IMR-90 (cell line): Measurements from ENCODE around the gene RIN1. TPM values are rescaled to one million over a fixed set of nuclear protein-coding genes. Genes with fewer than 3 reads are reported as not detected.

Experiments used
- ATAC-seq: fragments of 200-7000 bp; cut with Tn5 transposase; 2 replicates; pipeline ENCODE4 v1.9.1; 2020; ENCODE audit warnings: low read depth, mild to moderate bottlenecking, moderate library complexity
- BruUV-seq: library from RNA; stranded (reverse); fragments of 400-500 nt; replicated peaks from 2 replicates; lab custom pipeline; 2021; lab: Mats Ljungman, UMichigan
- CTCF ChIA-PET: fragments of 300-600 bp; formaldehyde crosslinking; extraction: SDS; loops from one replicate; lab custom pipeline; 2021; ENCODE audit warnings: antibody characterized with exemption; lab: Yijun Ruan, JAX
- POLR2A ChIA-PET: fragments of 300-600 bp; sonication (Branson Sonifier 250); formaldehyde crosslinking; loops from one replicate; lab custom pipeline; 2022; ENCODE audit warnings: antibody characterized with exemption; ENCODE audit not compliant: unreplicated experiment; lab: Charles Lee
- DNase-seq: peaks from one replicate; pipeline ENCODE4 v3.0.0; 2013
- H2AFZ ChIP-seq: replicated peaks from 2 replicates; pipeline ENCODE3; 2013; ENCODE audit warnings: low read length, mild to moderate bottlenecking; ENCODE audit not compliant: poor library complexity
- H2AK5ac ChIP-seq: 2 replicates; pipeline ENCODE4 v1.6.1; 2013; ENCODE audit warnings: low read depth, low read length, inconsistent platforms
- H2AK9ac ChIP-seq: replicated peaks from 2 replicates; pipeline ENCODE3; 2013; ENCODE audit warnings: mild to moderate bottlenecking, low read depth, low read length, moderate library complexity; ENCODE audit not compliant: poor library complexity
- H2BK120ac ChIP-seq: 2 replicates; pipeline ENCODE4 v1.6.1; 2013; ENCODE audit warnings: low read depth, low read length, inconsistent platforms
- H2BK15ac ChIP-seq: 3 replicates; pipeline ENCODE4 v1.6.1; 2013; ENCODE audit warnings: low read depth, low read length, inconsistent platforms
- H2BK20ac ChIP-seq: 2 replicates; pipeline ENCODE4 v1.6.1; 2013; ENCODE audit warnings: low read depth, mild to moderate bottlenecking, inconsistent platforms, low read length, moderate library complexity
- H2BK5ac ChIP-seq: 2 replicates; pipeline ENCODE4 v1.6.1; 2013; ENCODE audit warnings: mild to moderate bottlenecking, low read depth, low read length, inconsistent platforms; ENCODE audit not compliant: poor library complexity, severe bottlenecking
- H3K14ac ChIP-seq: replicated peaks from 2 replicates; pipeline ENCODE4 v1.6.1; 2013; ENCODE audit warnings: low read depth, low read length, inconsistent platforms
- H3K18ac ChIP-seq: 2 replicates; pipeline ENCODE4 v1.6.1; 2013; ENCODE audit warnings: low read depth, low read length, control low read depth
- H3K23ac ChIP-seq: 2 replicates; pipeline ENCODE4 v1.6.1; 2013; ENCODE audit warnings: low read depth, low read length, inconsistent platforms
- H3K27ac ChIP-seq: 2 replicates; pipeline ENCODE4 v1.5.1; 2013; ENCODE audit warnings: mild to moderate bottlenecking, control low read depth, low read length; ENCODE audit not compliant: insufficient read depth
- H3K27me3 ChIP-seq: 2 replicates; pipeline ENCODE4 v1.6.1; 2013; ENCODE audit warnings: low read length; ENCODE audit not compliant: control insufficient read depth, insufficient read depth
- H3K36me3 ChIP-seq: 2 replicates; pipeline ENCODE4 v1.6.1; 2013; ENCODE audit warnings: low read length, mixed read lengths; ENCODE audit not compliant: control insufficient read depth, insufficient read depth
- H3K4ac ChIP-seq: 2 replicates; pipeline ENCODE4 v1.6.1; 2013; ENCODE audit warnings: low read depth, low read length, inconsistent platforms
- H3K4me1 ChIP-seq: 2 replicates; pipeline ENCODE4 v1.6.1; 2013; ENCODE audit warnings: low read length, mixed read lengths; ENCODE audit not compliant: control insufficient read depth, insufficient read depth
- H3K4me2 ChIP-seq: 2 replicates; pipeline ENCODE4 v1.6.1; 2013; ENCODE audit warnings: low read depth, mild to moderate bottlenecking, control low read depth, low read length, moderate library complexity
- H3K4me3 ChIP-seq: 2 replicates; pipeline ENCODE4 v1.5.1; 2013; ENCODE audit warnings: low read depth, mild to moderate bottlenecking, control low read depth, low read length, moderate library complexity; ENCODE audit not compliant: insufficient read depth
- H3K56ac ChIP-seq: 2 replicates; pipeline ENCODE4 v1.6.1; 2013; ENCODE audit warnings: low read length, inconsistent platforms; ENCODE audit not compliant: insufficient read depth; ENCODE audit errors: extremely low read depth
- H3K79me1 ChIP-seq, 2 experiments: 2 replicates each; pipeline ENCODE4 v1.6.1; 2013; ENCODE audit warnings: low read length in 2 of 2, inconsistent platforms in 1 of 2, low read depth in 1 of 2
- H3K9ac ChIP-seq: 2 replicates; pipeline ENCODE4 v1.6.1; 2013; ENCODE audit warnings: low read depth, low read length, control low read depth
- H3K9me1 ChIP-seq: 2 replicates; pipeline ENCODE4 v1.6.1; 2013; ENCODE audit warnings: low read length, inconsistent platforms; ENCODE audit not compliant: insufficient read depth
- H3K9me3 ChIP-seq: 2 replicates; pipeline ENCODE4 v1.6.1; 2013; ENCODE audit warnings: low read length; ENCODE audit not compliant: control insufficient read depth, insufficient read depth
- H4K20me1 ChIP-seq: 2 replicates; pipeline ENCODE4 v1.6.1; 2013; ENCODE audit warnings: low read length, inconsistent platforms; ENCODE audit not compliant: insufficient read depth
- H4K5ac ChIP-seq: 2 replicates; pipeline ENCODE4 v1.6.1; 2013; ENCODE audit warnings: mild to moderate bottlenecking, low read depth, low read length, control low read depth
- H4K8ac ChIP-seq, 2 experiments: 2 replicates each; pipeline ENCODE4 v1.6.1; 2013; ENCODE audit warnings: low read depth in 2 of 2, low read length in 2 of 2, control low read depth in 1 of 2, inconsistent platforms in 1 of 2
- H4K91ac ChIP-seq: 2 replicates; pipeline ENCODE4 v1.6.1; 2013; ENCODE audit warnings: low read depth, low read length, inconsistent platforms; ENCODE audit not compliant: insufficient read depth
- BHLHE40 ChIP-seq: fragments of 150-350 bp; IDR thresholded peaks from 2 replicates; pipeline ENCODE4 v1.6.1; 2016; ENCODE audit warnings: mild to moderate bottlenecking, low read depth, low read length
- CEBPB ChIP-seq: IDR thresholded peaks from 2 replicates; pipeline ENCODE4 v1.6.1; 2012; ENCODE audit warnings: low read depth, low read length, improper control_type of control experiment
- CHD1 ChIP-seq: IDR thresholded peaks from 2 replicates; pipeline ENCODE4 v1.6.1; 2012; ENCODE audit warnings: low read depth, low read length, improper control_type of control experiment
- CTCF ChIP-seq: conservative IDR thresholded peaks from 2 replicates; pipeline ENCODE4 v1.5.1; 2012; ENCODE audit warnings: mild to moderate bottlenecking, low read depth, low read length, improper control_type of control experiment
- ELK1 ChIP-seq: fragments of 150-350 bp; IDR thresholded peaks from 2 replicates; pipeline ENCODE4 v1.6.1; 2016; ENCODE audit warnings: low read depth, mild to moderate bottlenecking, low read length, moderate library complexity, borderline replicate concordance
- FOS ChIP-seq: fragments of 150-350 bp; IDR thresholded peaks from 2 replicates; pipeline ENCODE4 v1.6.1; 2016; ENCODE audit warnings: low read depth, low read length
- MAFK ChIP-seq: IDR thresholded peaks from 2 replicates; pipeline ENCODE4 v1.6.1; 2012; ENCODE audit warnings: low read depth, low read length, improper control_type of control experiment
- MAZ ChIP-seq: IDR thresholded peaks from 2 replicates; pipeline ENCODE4 v1.6.1; 2012; ENCODE audit warnings: low read depth, mild to moderate bottlenecking, low read length, improper control_type of control experiment, moderate library complexity, borderline replicate concordance
- MXI1 ChIP-seq: IDR thresholded peaks from 2 replicates; pipeline ENCODE4 v1.6.1; 2012; ENCODE audit warnings: low read depth, mild to moderate bottlenecking, low read length, moderate library complexity, borderline replicate concordance
- NFE2L2 ChIP-seq: fragments of 150-350 bp; IDR thresholded peaks from 2 replicates; pipeline ENCODE4 v1.6.1; 2016; ENCODE audit warnings: low read depth, mild to moderate bottlenecking, low read length
- POLR2A ChIP-seq: IDR thresholded peaks from 2 replicates; pipeline ENCODE4 v1.6.1; 2012; ENCODE audit warnings: mild to moderate bottlenecking, low read depth, low read length
- RAD21 ChIP-seq: IDR thresholded peaks from 2 replicates; pipeline ENCODE4 v1.6.1; 2012; ENCODE audit warnings: low read length, improper control_type of control experiment
- RFX5 ChIP-seq: IDR thresholded peaks from 2 replicates; pipeline ENCODE4 v1.8.0; 2012; ENCODE audit warnings: low read depth, mild to moderate bottlenecking, low read length, moderate library complexity
- SMC3 ChIP-seq: fragments of 150-350 bp; IDR thresholded peaks from 2 replicates; pipeline ENCODE4 v1.6.1; 2016; ENCODE audit warnings: low read depth, mild to moderate bottlenecking, antibody characterized with exemption, low read length, moderate library complexity
- USF2 ChIP-seq: fragments of 150-350 bp; IDR thresholded peaks from 2 replicates; pipeline ENCODE4 v1.6.1; 2017; ENCODE audit warnings: mild to moderate bottlenecking, antibody characterized with exemption, low read length, low read depth
- WGBS, 2 experiments: methylation state at CpG; one replicate each; pipeline versions ENCODE4 v1.1.5 to v1.1.7; 2013; ENCODE audit warnings: missing lambda C conversion rate in 2 of 2; ENCODE audit not compliant: insufficient read length in 1 of 2; ENCODE audit errors: extremely low coverage in 2 of 2; 5-methylcytosine and 5-hydroxymethylcytosine counted together
- dilution Hi-C: fragments of 300-500 bp; cut with HindIII; formaldehyde crosslinking; loops from one replicate; pipeline ENCODE4 v1.14.3; 2018; ENCODE audit warnings: low sequenced_read_pairs; ENCODE audit not compliant: unreplicated experiment
- in situ Hi-C: fragments of 300-500 bp; cut with MboI; formaldehyde crosslinking; loops from 3 replicates; pipeline ENCODE4 v1.14.3; 2019; ENCODE audit warnings: low sequenced_read_pairs, inconsistent platforms, mixed read lengths
- intact Hi-C: fragments of 100-400 bp; cut with micrococcal nuclease; formaldehyde crosslinking; loops from 2 replicates; pipeline ENCODE4 v1.10.0; 2022
- polyA plus RNA-seq, 3 experiments: library from polyadenylated mRNA; depleted of rRNA; stranded (reverse); fragments of >200 nt; gene quantifications; 2 replicates each; pipeline ENCODE4 v1.2.3, GENCODE V29; 2012; ENCODE audit warnings: low replicate concordance in 1 of 3
- total RNA-seq: library from RNA; depleted of rRNA; stranded (reverse); fragments of >200 nt; gene quantifications from 2 replicates; pipeline ENCODE4 v1.2.3, GENCODE V29; 2012

RIN1 gene
- total and polyA plus RNA-seq, 2 of the 4 experiments (the other 2 are of a cell fraction): 9.9 to 20.8 TPM

- dilution Hi-C loops: no loop called here
- H3K36me3 ChIP-seq: peaks cover 16% of the 10 kb centered on the region; the same call in 1 of the 2 replicates
- no peak for TF ChIP-seq BHLHE40
- no peak for TF ChIP-seq MAZ
- no peak for TF ChIP-seq CEBPB
- no peak for TF ChIP-seq NFE2L2
- no peak for TF ChIP-seq RAD21
- no peak for TF ChIP-seq MXI1
- TF ChIP-seq SMC3: no peak
- TF ChIP-seq POLR2A: no peak
- TF ChIP-seq CTCF: no peak
- TF ChIP-seq USF2: no peak
- no peak for TF ChIP-seq FOS
- TF ChIP-seq CHD1: no peak
- no peak for TF ChIP-seq MAFK
- no peak for TF ChIP-seq RFX5
- no peak for TF ChIP-seq ELK1
Observed at GRCh38 chr11:66287211-66287888, 48.9 kb downstream of the RIN1 start.

More at GRCh38 chr11:66287211-66287888, 48.9 kb downstream of the RIN1 start:
- intact Hi-C loops (no loop called here), in situ Hi-C loops (no loop called here)
- Histone ChIP-seq H3K9ac (no peak overlapping the region), H3K23ac (peak overlapping the region; percentile 31; the same call in 1 of the 2 replicates), H2AK5ac (peak overlapping the region; percentile 90; the same call in 1 of the 2 replicates), H2BK5ac (no peak overlapping the region), H2BK20ac (no peak overlapping the region), H3K14ac (no peak overlapping the region), H3K27ac (no peak overlapping the region), H2BK120ac (no peak overlapping the region), H2AK9ac (peak overlapping the region; percentile 96), H3K4me2 (peak overlapping the region; percentile 98), H3K4ac (no peak overlapping the region), H4K91ac (no peak overlapping the region), H3K79me1 (peaks cover 15 to 40% of the 10 kb centered on the region in 2 experiments; a peak in 3 of 4 replicates), H3K4me1 (peaks cover 13% of the 10 kb centered on the region), H2AFZ (peak overlapping the region; percentile 59), H3K4me3 (no peak overlapping the region), H2BK15ac (no peak overlapping the region), H3K56ac (no peak overlapping the region), H4K5ac (no peak overlapping the region), H3K27me3 (peaks cover 14% of the 10 kb centered on the region), H4K8ac (peak overlapping the region in 1 of 2 experiments; percentile 90; a peak in 1 of 4 replicates), H3K18ac (no peak overlapping the region), H3K9me3 (no peaks in the 10 kb centered on the region), H4K20me1 (peaks cover 24% of the 10 kb centered on the region), H3K9me1 (peaks cover 17% of the 10 kb centered on the region)
- CTCF ChIA-PET: no interaction called here
- WGBS, 2 experiments: 96% methylated on average over 3 of the region's 10 CpGs; no CpG with 5 or more reads in 1 of the 2 experiments
- POLR2A ChIA-PET: no interaction called here
- BruUV-seq: no TSS peak
- DNase-seq (no peak), ATAC-seq (no peak)
